IPS-18c (cell line): ENCODE measurements around the gene ADCY7.
"Not testable (repeated sequence)": the region's sequence is repeated elsewhere in the genome, so short reads cannot be mapped to it uniquely, and the experiment has no call there.

Source experiments
- H3K4me3 ChIP-seq: 2 replicates; pipeline ENCODE4 v1.7.0; 2013; ENCODE audit warnings: low read depth, mild to moderate bottlenecking, low read length, moderate library complexity; ENCODE audit not compliant: insufficient read depth
- H3K9me3 ChIP-seq: one replicate; pipeline ENCODE4 v1.6.1; 2013; ENCODE audit warnings: mild to moderate bottlenecking, low read length, moderate library complexity; ENCODE audit not compliant: control insufficient read depth, insufficient read depth

Gene ADCY7

GRCh38 chr16:50266337-50267091 lies at the start of gene ADCY7:
Gene ADCY7 (plus strand): TSS chr16:50266551. CDS start chr16:50288180, 21,629 bp downstream.
- 0 out of 2 replicates have a peak within 1 kb of the TSS, but pooled peaks have one; percentile 9 for H3K4me3 ChIP-seq
- H3K9me3 ChIP-seq, result no peaks in the 10 kb centered on the region

GRCh38 chr16:50219402-50219975 lies 46.9 kb upstream of the ADCY7 start:
- H3K4me3 ChIP-seq, result no peak overlapping the region
- no peaks in the 10 kb centered on the region for H3K9me3 ChIP-seq

DNA sequence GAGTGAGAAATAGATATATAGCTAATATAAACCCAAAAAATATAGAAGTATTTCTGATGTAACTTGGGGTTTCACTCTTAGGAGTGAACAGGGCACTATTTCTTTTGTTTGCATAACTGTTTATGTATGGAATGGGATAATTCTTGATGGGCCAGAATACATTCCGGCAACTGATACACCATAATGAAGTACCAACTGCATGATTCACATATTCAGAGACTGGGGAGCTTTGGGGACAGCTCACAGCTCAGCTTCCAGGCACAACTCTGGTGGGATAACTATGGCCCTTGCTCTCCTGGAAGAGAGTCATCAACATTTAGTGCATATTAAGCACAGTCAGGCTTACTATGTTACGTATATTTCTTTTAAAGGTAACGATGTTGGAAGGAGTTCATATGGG lies 42.1 kb upstream of the ADCY7 start:
- peaks cover 2% of the 10 kb centered on the region for H3K9me3 ChIP-seq
- H3K4me3 ChIP-seq, result no peak overlapping the region

- peaks cover 2% of the 10 kb centered on the region for H3K9me3 ChIP-seq
- no peak overlapping the region for H3K4me3 ChIP-seq
These were observed 39.2 kb upstream of the ADCY7 start for GRCh38 chr16:50227120-50227519.

DNA sequence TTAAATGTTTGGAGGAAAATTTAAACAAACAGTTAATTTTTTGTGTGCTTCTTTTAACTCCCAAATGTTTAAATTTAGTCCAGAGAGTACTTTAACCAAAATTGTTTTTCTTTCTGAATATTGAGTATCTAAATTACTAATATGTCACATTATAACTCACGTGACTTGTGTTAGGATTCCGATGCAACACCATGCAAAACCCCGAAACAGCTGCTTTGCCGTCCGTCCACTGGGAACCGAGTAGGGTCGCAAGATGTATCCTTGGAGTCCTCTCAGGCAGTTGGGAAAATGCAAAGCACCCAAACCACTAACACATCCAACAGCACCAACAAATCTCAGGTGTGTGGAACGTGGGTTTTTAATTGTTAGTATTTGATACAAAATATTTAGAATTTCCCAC lies 38.7 kb upstream of the ADCY7 start:
- no peak overlapping the region for H3K4me3 ChIP-seq

DNA sequence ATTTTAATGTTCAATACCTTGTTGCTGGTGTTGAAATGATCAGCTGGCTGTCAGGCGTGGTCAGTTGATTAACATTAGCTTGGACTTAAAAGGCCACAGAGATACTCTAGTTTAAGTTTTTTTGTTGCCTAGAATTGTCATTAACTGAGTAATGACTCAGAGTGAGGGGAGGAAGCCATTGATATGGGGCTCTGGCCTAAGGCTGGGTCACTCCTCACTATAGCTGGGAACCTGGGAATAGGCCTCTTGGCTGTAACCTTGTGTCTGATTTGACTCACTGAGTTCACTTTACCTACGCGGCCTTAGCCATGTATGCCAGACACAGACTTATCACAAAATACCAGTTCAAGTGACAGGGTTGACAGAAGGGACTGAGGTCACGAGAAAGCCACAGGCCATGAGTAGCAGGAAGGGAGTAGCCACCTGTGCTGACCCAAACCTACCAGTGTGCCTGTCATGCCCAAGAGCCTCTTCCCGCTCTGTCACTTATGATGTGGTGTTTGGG lies 37.9 kb upstream of the ADCY7 start:
- H3K4me3 ChIP-seq, result no peak overlapping the region
- H3K9me3 ChIP-seq, result peaks cover 2% of the 10 kb centered on the region

More for the DNA sequence above, 38.7 kb upstream of the ADCY7 start:
- H3K9me3 ChIP-seq, result peaks cover 2% of the 10 kb centered on the region

- H3K4me3 ChIP-seq, result no peak overlapping the region
These were observed 37.1 kb upstream of the ADCY7 start for GRCh38 chr16:50229149-50229726.

GRCh38 chr16:50234771-50235556 lies 31.4 kb upstream of the ADCY7 start:
- H3K9me3 ChIP-seq, result peaks cover 2% of the 10 kb centered on the region
- no peak overlapping the region for H3K4me3 ChIP-seq

More at GRCh38 chr16:50229149-50229726, 37.1 kb upstream of the ADCY7 start:
- H3K9me3 ChIP-seq, result peaks cover 2% of the 10 kb centered on the region

GRCh38 chr16:50235581-50235980 lies 30.8 kb upstream of the ADCY7 start:
- Histone ChIP-seq H3K4me3 (no peak overlapping the region), H3K9me3 (peaks cover 2% of the 10 kb centered on the region)

GRCh38 chr16:50238314-50238713 lies 28.0 kb upstream of the ADCY7 start:
- Histone ChIP-seq H3K4me3 (no peak overlapping the region), H3K9me3 (peaks cover 2% of the 10 kb centered on the region)

GRCh38 chr16:50238868-50239301 lies 27.5 kb upstream of the ADCY7 start:
- Histone ChIP-seq H3K9me3 (peaks cover 2% of the 10 kb centered on the region), H3K4me3 (no peak overlapping the region)

- not testable (repeated sequence) for H3K9me3 ChIP-seq, H3K4me3 ChIP-seq
These were observed 23.3 kb upstream of the ADCY7 start for GRCh38 chr16:50243024-50243423.

DNA sequence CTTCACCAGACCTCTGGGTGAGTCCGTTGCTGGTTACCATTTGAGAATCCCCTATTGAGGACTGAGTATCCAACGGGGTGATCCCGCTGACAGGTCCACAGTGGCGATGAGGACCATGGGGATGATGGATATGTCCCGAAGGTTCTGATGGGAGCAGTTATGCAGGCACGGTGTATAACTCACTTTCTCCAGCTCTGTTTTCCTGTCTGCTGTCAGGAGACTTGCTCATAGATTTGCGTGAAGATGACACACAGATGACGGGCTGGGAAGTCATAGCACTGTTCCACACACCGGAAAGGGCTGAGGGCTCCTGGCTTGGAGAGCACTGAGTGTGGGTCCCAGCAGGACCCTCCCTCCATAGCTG lies 22.2 kb upstream of the ADCY7 start:
- Histone ChIP-seq H3K4me3 (no peak overlapping the region), H3K9me3 (no peaks in the 10 kb centered on the region)

DNA sequence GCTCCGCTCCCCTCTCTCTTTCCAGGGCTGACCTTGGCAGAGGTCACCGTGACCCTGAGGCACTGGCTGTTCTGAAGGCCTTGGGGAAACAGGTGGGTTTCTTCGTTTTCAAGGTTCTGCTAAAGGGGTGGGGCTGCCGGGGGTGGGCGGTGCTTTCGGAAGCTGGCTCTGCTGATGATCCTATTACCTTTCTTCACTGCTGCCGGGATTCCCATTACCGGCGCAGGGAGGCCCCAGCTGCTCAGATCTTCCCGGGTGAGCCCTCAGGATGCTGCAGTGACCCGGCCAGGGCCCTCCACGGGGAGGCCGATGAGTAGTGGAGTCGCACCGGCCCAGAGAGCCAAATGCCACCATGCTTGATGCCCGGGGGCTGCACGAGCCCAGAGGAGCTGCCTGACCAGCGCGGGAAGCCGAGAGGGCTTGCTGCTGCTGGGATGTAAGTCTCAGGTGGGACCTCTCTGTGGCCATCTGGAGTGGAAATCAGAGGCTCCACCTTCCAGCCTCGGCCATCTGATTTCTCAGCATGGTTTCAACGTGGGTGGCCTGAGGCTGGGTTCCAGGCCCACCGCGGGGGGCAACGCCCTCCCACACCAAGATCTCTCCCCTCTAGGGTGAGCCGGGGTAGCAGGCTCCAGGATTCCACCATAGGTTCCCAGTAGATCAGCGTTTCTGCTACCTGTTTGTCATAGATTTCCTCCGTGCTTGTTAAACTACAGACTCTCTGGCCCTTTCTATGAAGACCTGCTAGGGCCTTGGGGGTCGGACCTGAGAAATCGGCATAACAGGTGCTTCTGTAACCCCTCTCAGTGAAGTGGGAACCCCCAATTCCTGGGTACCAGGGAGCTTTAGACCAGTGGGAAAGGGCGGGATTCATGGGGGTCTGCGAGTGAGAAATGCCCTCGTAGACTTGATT lies 21.6 kb upstream of the ADCY7 start:
- Histone ChIP-seq H3K9me3 (no peaks in the 10 kb centered on the region), H3K4me3 (peak overlapping the region; percentile 57)

DNA sequence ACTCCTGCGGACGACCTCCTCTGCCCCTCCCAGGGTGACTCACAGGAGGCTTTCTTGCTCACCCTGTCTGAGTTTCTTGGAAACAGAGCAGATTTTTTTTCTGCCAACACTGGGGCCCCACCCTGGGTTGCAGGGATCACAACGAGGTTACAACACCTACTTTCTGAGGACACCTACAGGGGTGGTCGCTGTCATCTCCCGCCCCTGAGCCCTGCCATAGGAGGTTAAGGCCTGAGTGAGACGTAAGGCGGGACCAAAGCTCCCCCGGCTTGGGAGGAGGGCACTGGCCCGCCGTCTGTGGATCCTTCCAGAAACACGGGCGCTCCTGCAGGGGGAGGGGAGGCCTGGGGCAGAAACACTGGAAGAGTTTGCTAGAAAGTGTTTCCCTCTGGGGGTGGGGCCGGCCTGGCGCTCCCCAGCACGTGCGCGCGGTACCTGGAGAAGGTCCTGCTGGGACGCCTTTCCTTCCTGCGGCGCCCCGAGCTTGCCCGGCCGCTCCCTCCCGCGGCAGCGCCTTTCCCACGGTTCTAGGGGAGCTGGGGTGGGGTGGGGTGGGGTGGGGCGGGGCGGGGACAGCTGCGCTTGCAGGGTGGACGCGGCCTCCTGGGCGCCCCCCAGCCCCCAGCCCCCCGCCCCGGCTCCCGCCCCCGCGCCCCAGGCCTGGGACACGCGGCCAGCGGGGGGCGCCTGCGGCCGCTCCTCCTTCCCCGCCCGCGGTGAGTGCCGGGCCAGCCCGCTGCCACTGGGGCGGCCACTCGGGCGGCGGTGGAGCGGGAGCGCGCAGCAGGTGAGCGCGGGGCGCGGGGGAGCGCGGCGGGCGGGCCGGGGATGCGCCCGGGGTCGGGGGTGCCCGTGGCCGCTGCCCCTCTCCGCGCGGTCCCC lies 20.7 kb upstream of the ADCY7 start:
- Histone ChIP-seq H3K9me3 (no peaks in the 10 kb centered on the region), H3K4me3 (peak overlapping the region; percentile 57)
